ENCODE measurements around the gene SPINK7. TPM values are rescaled to one million over a fixed set of nuclear protein-coding genes. Genes with fewer than 3 reads are reported as not detected.
A peak's percentile ranks its signal among the peaks of the same experiment; 100 is the strongest.

The SPINK7 gene
- polyA plus RNA-seq, 1 donor (not counting 4 experiments of a cell fraction or from before 2014, with no cell fraction given): 0.87 TPM

DNA sequence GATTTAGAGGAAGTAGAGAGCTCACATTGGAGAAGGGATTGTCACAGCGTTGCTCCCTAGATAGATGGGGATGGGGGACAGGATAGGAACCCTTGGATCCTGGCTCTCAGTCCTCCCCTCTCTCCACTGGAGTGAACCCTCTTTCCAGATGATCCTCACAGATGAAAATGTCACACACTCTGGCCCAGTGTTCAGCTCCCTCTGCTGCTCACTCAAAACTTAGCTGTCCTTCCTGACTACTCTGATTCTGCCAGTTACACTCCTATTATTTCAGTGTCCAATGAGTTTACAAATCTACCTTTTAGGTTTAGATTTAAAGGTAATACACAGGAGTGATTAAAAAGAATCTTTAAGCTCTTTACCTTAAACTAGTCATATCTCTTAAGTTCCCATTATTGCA, 5.8 kb upstream of the SPINK7 start:
- no peak for FAIRE-seq
- Histone ChIP-seq H2AFZ (ENCODE audit: control insufficient read depth, low read length) (no peak overlapping the region), H3K9me3 (ENCODE audit: control insufficient read depth, low read depth, low read length) (no peaks in the 10 kb centered on the region), H3K4me1 (ENCODE audit: control insufficient read depth, extremely low read depth, insufficient read depth, low read length) (no peaks in the 10 kb centered on the region), H3K27ac (ENCODE audit: control insufficient read depth, insufficient read depth, low read length) (no peak overlapping the region), H3K27me3 (ENCODE audit: control insufficient read depth, extremely low read depth, insufficient read depth, low read length) (no peaks in the 10 kb centered on the region), H3K9me1 (ENCODE audit: control insufficient read depth, extremely low read depth, insufficient read depth, low read length) (no peaks in the 10 kb centered on the region), H3K4me2 (ENCODE audit: control insufficient read depth, extremely low read depth, insufficient read depth, low read depth, low read length) (no peak overlapping the region), H3K9ac (ENCODE audit: control insufficient read depth, extremely low read depth, insufficient read depth, low read length) (no peak overlapping the region), H3K36me3 (ENCODE audit: control insufficient read depth in 2 of 2, extremely low read depth in 1 of 2, insufficient read depth in 2 of 2, low read length in 2 of 2) (no peaks in the 10 kb centered on the region), H4K20me1 (ENCODE audit: control insufficient read depth, extremely low read depth, insufficient read depth, low read length) (no peaks in the 10 kb centered on the region), H3K79me2 (ENCODE audit: control insufficient read depth, insufficient read depth, low read length) (no peaks in the 10 kb centered on the region), H3K4me3 (ENCODE audit: control insufficient read depth in 2 of 3, extremely low read depth in 1 of 3, insufficient read depth in 2 of 3, low read depth in 1 of 3, low read length in 3 of 3) (no peak overlapping the region)
- no peak for TF ChIP-seq EZH2 (IDR thresholded peaks at IDR 0.05; ENCODE audit: low read length)
- TF ChIP-seq, protein P1, sequence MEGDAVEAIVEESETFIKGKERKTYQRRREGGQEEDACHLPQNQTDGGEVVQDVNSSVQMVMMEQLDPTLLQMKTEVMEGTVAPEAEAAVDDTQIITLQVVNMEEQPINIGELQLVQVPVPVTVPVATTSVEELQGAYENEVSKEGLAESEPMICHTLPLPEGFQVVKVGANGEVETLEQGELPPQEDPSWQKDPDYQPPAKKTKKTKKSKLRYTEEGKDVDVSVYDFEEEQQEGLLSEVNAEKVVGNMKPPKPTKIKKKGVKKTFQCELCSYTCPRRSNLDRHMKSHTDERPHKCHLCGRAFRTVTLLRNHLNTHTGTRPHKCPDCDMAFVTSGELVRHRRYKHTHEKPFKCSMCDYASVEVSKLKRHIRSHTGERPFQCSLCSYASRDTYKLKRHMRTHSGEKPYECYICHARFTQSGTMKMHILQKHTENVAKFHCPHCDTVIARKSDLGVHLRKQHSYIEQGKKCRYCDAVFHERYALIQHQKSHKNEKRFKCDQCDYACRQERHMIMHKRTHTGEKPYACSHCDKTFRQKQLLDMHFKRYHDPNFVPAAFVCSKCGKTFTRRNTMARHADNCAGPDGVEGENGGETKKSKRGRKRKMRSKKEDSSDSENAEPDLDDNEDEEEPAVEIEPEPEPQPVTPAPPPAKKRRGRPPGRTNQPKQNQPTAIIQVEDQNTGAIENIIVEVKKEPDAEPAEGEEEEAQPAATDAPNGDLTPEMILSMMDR (optimal IDR thresholded peaks at IDR 0.05 in 1 of 3, IDR thresholded peaks at IDR 0.05 in 1 of 3, conservative IDR thresholded peaks at IDR 0.05 in 1 of 3; ENCODE audit: extremely low read depth in 1 of 3, insufficient read depth in 2 of 3, low read length in 3 of 3): peak in 2 of 3 experiments; percentile 14 to 49
- no peak for DNase-seq (ENCODE audit: low read depth, low spot score)
- dilution Hi-C loops (cut with MboI; ENCODE audit: extremely low pct_ligation_motif_present, low sequenced_read_pairs): no loop called here

DNA sequence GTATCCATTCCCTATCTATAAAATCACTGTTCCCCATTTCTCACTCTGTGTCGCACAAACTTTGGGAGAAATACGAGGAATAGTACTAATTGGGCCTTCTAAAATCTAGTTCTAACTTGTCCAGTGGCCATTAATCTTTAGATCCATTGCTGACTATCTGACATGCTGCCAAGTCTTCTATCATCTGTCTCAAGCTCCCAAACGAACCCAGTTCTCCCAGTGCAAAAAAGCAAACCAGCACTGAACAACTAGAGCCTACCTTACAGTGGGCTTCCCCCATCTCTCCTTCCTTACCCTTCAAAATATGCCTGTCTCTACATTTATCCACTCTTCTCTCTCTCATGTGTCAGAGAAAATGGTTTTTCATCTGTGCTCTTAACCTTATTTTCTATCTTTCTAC, 3.2 kb upstream of the SPINK7 start:
- Histone ChIP-seq H3K27ac (ENCODE audit: control insufficient read depth, insufficient read depth, low read length) (no peak overlapping the region), H3K79me2 (ENCODE audit: control insufficient read depth, insufficient read depth, low read length) (no peaks in the 10 kb centered on the region), H3K36me3 (ENCODE audit: control insufficient read depth in 2 of 2, extremely low read depth in 1 of 2, insufficient read depth in 2 of 2, low read length in 2 of 2) (no peaks in the 10 kb centered on the region), H3K4me2 (ENCODE audit: control insufficient read depth, extremely low read depth, insufficient read depth, low read depth, low read length) (no peak overlapping the region), H3K9me3 (ENCODE audit: control insufficient read depth, low read depth, low read length) (no peaks in the 10 kb centered on the region), H3K4me1 (ENCODE audit: control insufficient read depth, extremely low read depth, insufficient read depth, low read length) (no peaks in the 10 kb centered on the region), H3K4me3 (ENCODE audit: control insufficient read depth in 2 of 3, extremely low read depth in 1 of 3, insufficient read depth in 2 of 3, low read depth in 1 of 3, low read length in 3 of 3) (no peak overlapping the region), H3K27me3 (ENCODE audit: control insufficient read depth, extremely low read depth, insufficient read depth, low read length) (no peaks in the 10 kb centered on the region), H2AFZ (ENCODE audit: control insufficient read depth, low read length) (no peak overlapping the region), H3K9me1 (ENCODE audit: control insufficient read depth, extremely low read depth, insufficient read depth, low read length) (no peaks in the 10 kb centered on the region), H4K20me1 (ENCODE audit: control insufficient read depth, extremely low read depth, insufficient read depth, low read length) (no peaks in the 10 kb centered on the region), H3K9ac (ENCODE audit: control insufficient read depth, extremely low read depth, insufficient read depth, low read length) (no peak overlapping the region)
- FAIRE-seq (no peak), DNase-seq (ENCODE audit: low read depth, low spot score) (no peak)
- no peak for TF ChIP-seq EZH2 (IDR thresholded peaks at IDR 0.05; ENCODE audit: low read length)
- TF ChIP-seq, protein P1 (optimal IDR thresholded peaks at IDR 0.05 in 1 of 3, IDR thresholded peaks at IDR 0.05 in 1 of 3, conservative IDR thresholded peaks at IDR 0.05 in 1 of 3; ENCODE audit: extremely low read depth in 1 of 3, insufficient read depth in 2 of 3, low read length in 3 of 3): no peak
- dilution Hi-C loops (cut with MboI; ENCODE audit: extremely low pct_ligation_motif_present, low sequenced_read_pairs): no loop called here
